ENCODE measurements around the gene LGI2.

Gene LGI2

DNA sequence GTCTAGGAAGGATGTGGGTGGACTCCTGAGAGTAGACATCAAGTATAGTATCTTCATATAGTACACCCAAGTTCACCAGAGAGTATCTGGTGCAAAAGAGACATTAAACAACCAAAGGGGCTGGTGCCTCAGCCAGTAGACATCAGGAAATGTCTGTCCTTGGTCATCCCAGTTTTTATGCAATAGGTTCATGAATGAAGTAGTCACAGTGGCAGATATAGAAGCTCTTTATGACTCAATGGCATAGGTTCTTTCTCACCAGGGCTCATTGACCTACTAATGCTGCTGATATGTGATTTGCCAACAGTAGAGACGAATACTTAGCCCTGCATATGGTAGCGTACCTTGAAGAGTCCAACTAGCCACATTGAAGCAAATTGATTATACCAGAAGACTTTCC is 72.9 kb downstream of the LGI2 start:
- DNase-seq, result no peak

DNA sequence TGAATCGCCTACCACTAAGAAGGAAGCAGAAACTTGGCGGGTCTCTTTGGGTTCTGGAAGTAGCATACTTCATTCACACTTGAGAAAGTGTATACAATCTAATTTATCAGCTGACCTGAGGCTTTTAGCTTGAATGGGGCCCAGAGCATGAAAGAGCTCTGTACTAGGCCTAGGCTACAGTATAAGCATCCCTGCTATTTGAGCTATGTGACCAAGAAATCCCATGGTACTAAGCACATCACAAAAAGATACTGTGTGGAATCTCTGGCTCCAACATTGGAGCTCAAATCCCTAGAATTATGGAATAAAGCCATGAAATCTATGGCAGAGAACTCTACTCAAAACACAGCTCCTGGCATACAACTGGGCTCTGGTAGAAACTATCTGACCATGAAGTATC is 74.0 kb downstream of the LGI2 start:
- DNase-seq, result no peak

DNA sequence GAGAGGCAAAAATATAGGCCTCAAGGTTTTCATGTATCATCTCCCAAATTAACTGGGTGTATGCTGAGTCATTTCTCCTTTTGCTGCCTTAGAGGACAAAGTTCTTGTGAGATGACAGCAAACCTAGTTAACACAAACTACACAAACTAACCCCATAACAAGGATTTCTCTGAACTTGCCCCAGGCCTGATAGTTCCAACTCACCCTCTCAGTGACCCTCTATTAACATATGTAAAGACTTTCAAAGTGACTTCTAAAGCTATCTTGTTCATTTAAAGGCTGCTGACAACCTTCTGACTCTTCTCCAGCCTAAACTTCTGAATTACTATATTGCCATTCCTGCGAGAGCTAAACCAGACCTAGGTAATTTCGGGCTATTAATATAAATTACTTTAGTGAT is 74.7 kb downstream of the LGI2 start:
- DNase-seq, result no peak

DNA sequence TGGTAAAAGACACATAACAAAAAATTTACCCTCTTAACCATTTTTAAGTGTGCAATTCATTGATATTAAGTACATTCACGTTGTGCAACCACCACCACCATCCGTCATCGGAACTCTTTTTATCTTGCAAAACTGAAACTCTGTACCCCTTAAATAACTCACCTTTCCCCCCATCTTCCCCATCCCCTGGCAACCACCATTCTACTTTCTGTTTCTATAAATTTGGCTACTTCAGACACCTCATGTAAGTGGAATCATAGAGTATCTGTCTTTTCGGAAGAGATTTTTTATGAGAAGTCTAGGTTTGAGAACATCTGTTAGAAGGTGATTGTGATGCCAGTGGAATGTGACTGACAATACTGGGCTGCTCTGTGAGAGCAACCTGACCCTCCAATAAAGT is 78.1 kb downstream of the LGI2 start:
- no peak for DNase-seq

DNA sequence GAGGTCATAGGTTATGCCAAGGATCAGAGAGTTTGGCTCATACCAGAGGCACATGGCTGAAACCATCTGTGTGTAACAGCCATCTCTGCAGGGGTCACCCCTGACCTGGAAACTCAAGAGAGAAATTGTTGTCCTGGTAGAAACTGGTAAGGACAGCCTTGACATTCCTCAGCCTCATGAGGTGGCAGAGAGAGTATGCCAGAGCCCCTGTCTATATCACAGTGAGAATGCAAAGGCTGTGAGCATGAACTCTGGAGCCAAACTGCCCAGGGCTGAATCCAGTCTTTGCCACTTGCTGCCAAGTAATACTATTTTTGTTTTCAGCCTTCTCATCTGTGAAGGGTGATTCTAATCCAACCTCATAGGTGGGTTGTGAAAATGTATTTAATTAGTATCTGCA is 80.8 kb downstream of the LGI2 start:
- DNase-seq, result no peak
